Suprapubic skin (tissue), 3 donors: ENCODE measurements around the gene TF.

Source experiments
- EP300 ChIP-seq: sonication (generic); formaldehyde crosslinking; IDR thresholded peaks from one replicate; pipeline ENCODE4 v1.6.1; 2017; ENCODE audit warnings: antibody characterized with exemption
- POLR2A ChIP-seq, 2 donors: fragments of 450-650 bp; IDR thresholded peaks; one replicate each; pipeline ENCODE4 v1.6.1; 2017; ENCODE audit warnings: antibody characterized with exemption in 2 of 2, mild to moderate bottlenecking in 2 of 2, moderate library complexity in 2 of 2
- TF ChIP-seq, protein P1 (sequence below), 2 donors: fragments of 200-600 bp in 1 of 2; fragments of 450-650 bp in 1 of 2; sonication (generic) in 1 of 2; IDR thresholded peaks; one replicate each; pipeline ENCODE4 v1.5.1; 2016 to 2019; ENCODE audit warnings: antibody characterized with exemption in 2 of 2, mild to moderate bottlenecking in 1 of 2, moderate library complexity in 1 of 2

DNA sequence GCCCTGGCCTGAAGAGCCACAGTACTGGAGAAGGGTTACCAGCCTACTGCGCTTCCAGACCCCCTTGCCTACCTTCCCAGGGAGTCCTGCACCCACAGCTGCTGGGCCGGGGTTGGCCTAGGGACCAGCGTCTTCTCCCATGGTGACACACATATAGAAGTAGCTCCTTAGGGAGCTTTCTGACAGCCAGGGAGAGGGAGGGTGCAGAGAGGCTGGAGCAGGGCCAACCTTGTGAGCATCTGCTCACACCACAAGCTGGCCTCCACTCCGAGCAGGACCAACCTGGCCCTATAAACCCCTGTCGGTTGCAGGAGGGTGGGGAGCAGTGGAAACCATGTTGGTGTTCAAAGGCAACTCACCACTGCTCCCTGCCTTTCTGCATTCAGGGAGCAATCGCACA is 94.6 kb downstream of the TF start:
- TF ChIP-seq, protein P1, sequence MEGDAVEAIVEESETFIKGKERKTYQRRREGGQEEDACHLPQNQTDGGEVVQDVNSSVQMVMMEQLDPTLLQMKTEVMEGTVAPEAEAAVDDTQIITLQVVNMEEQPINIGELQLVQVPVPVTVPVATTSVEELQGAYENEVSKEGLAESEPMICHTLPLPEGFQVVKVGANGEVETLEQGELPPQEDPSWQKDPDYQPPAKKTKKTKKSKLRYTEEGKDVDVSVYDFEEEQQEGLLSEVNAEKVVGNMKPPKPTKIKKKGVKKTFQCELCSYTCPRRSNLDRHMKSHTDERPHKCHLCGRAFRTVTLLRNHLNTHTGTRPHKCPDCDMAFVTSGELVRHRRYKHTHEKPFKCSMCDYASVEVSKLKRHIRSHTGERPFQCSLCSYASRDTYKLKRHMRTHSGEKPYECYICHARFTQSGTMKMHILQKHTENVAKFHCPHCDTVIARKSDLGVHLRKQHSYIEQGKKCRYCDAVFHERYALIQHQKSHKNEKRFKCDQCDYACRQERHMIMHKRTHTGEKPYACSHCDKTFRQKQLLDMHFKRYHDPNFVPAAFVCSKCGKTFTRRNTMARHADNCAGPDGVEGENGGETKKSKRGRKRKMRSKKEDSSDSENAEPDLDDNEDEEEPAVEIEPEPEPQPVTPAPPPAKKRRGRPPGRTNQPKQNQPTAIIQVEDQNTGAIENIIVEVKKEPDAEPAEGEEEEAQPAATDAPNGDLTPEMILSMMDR (IDR thresholded peaks at IDR 0.05): no peak
- TF ChIP-seq POLR2A (IDR thresholded peaks at IDR 0.05): no peak
- TF ChIP-seq EP300: no peak
